Stimulated activated CD4-positive, alpha-beta T cell treated with anti-CD3 and anti-CD28 coated beads, Interleukin-15, amount 100 ng/mL, for 24 hours (primary cell): ENCODE measurements around the gene PRR20E.
"Not testable (repeated sequence)": the region's sequence is repeated elsewhere in the genome, so short reads cannot be mapped to it uniquely, and the experiment has no call there.

Experiments
- DNase-seq: peaks from one replicate; pipeline ENCODE4 v3.0.0-alpha.2; 2020

The PRR20E gene

DNA sequence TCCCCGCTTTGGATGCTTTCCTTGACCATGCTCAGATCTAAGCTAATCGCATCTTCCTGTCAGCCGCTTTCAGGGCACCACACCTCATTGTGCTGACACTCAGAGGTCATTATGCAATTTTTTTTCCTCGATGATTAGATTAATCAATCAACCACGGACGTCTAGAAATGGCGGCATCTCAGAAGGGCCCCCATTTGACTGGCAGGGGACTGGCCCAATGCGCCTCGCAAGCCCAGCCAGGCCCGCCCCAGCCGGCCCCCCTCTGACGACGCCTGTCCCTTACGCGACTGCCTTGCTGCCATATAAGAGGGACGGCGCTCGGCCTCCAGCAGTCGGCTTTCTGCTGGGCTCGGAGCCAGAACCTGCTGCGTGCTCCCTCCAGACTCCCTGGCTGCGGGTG lies at the start of gene PRR20E:
TSS of gene PRR20E (plus strand) at position 301 of the 400 bp plus-strand sequence. CDS start 387 bp downstream, outside the sequence.
- DNase-seq: not testable (repeated sequence)

DNA sequence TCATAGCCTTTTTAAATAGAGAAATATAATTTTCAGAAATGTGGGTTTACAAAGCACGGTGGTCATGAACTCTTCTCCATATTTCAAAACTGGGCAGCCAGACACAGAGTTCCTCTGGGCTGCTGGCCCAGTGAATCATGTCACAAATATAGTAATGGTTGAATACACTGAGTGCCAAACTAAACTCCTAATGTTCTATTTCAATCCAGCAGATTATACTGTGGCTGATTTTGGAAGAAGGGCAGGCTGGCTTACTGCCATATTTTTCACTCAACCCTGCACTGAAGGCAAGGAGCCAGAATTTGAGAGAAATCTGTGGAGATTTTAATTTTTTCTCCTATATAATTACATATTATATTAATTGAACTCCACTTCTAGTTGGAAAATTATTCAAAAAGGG lies 43.3 kb upstream of the PRR20E start:
- no peak for DNase-seq

DNA sequence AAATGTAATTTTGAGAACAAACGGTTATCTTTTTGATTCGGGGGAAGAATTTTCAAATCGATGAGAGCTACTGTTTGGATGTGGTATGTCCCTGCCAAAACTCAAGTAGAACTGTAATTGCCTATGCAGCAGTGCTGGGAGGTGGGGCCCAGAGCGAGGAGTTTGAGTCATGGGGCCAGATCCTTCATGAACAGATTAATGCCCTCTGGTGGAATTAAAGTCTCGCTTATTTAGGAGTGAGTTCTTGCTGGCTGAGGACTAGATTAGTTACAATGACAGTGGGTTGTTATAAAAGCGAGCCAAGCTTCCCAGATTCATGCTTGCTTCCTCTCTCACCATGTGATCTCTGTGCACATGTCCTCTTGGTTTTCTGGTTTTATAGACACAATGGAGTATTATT lies 38.1 kb upstream of the PRR20E start:
- DNase-seq: no peak

DNA sequence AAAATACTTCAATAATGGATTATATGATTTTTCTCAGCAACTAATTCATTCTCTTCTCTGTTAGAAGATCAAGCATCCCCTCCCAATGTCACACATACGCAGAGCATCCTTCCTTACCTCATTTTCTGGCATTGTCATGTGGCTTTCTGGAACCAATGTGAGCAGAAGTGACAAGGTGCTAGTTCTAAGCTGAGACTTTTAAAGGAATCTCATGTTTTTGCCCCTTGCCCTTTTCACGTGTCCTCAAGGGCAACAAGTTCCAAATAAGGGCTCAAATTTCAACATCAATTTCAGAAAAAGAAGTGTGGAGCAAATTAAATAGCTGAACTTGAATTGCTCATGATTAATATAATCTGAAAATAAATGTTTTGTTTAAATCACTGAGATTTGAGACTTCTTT lies 30.9 kb upstream of the PRR20E start:
- DNase-seq: no peak

DNA sequence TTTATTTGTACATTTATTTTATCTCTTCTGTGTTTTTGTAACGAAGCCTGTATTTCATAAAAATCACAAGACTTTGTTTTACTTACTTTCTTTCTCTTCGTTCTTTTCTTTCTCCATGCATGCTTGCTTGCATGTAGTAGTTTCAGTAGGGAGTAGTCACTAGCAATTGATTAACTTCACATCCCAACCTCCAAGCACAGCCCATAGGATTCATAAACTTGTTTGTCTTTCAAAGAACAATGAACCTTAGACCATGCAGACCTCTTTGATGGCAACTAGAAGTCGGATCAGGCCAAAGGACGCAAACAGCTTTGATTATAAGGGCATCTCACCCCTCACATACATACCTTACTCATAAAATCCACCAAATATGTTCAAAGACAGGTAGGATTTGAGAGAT lies 29.4 kb upstream of the PRR20E start:
- DNase-seq: no peak

DNA sequence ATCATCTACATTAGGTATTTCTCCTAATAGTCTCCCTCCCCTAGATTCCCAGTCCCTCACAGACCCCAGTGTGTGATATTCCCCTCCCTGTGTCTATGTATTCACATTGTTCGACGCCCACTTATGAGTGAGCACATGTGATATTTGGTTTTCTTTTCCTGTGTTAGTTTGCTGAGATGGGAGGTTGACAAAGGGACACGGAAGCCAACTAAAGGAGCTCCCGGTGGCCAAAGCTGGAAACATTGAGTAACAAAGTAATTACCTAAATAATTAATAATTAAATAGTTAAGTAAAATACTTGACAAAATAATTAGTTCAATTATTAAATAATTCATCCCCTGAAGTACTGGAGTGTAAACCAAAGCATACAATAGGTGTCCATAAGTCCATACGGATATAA lies 28.0 kb upstream of the PRR20E start:
- DNase-seq: no peak

DNA sequence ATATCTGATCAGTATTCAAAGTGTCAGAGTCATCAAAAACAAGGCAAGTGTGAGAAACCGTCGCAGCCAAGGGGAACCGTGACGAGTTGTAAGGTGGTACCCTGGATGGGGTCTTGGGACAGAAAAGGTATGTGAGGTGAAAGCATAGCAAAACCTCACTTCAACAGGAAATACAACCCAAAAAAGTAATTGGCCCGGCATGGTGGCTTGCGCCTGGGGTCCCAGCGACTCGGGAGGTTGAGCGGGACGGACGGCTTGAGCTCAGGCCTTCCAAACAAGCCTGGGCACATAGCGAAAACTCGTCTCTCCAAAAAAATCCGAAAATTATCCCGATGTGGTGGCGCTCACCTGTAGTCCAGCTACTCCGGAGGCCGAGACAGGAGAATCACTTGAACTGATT lies 27.2 kb upstream of the PRR20E start:
- DNase-seq: not testable (repeated sequence)

DNA sequence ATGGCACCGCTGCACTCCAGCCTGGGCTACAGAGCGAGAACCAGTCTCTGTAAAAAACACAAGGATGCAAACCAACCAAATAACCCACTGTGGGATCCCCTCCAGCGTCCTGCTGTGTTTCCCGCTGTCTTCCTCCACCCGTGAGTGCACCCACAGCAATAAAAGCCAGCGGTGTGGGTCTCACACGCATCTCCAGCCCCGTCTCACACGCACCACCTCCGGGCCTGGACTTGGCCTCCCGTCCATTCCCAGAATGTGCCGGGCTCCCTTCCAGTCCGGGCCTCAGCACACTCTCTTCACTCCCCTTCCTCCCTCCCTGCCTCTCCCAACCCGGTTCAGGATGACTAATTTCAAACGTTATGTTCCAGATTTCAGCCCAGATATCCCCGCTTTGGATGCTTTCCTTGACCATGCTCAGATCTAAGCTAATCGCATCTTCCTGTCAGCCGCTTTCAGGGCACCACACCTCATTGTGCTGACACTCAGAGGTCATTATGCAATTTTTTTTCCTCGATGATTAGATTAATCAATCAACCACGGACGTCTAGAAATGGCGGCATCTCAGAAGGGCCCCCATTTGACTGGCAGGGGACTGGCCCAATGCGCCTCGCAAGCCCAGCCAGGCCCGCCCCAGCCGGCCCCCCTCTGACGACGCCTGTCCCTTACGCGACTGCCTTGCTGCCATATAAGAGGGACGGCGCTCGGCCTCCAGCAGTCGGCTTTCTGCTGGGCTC lies 26.6 kb upstream of the PRR20E start, which contains the start of gene PRR20A:
TSS of gene PRR20A (plus strand) at position 684 of the 734 bp plus-strand sequence. CDS start 387 bp downstream, outside the sequence.
- DNase-seq: not testable (repeated sequence)

DNA sequence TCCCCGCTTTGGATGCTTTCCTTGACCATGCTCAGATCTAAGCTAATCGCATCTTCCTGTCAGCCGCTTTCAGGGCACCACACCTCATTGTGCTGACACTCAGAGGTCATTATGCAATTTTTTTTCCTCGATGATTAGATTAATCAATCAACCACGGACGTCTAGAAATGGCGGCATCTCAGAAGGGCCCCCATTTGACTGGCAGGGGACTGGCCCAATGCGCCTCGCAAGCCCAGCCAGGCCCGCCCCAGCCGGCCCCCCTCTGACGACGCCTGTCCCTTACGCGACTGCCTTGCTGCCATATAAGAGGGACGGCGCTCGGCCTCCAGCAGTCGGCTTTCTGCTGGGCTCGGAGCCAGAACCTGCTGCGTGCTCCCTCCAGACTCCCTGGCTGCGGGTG lies 19.8 kb upstream of the PRR20E start, which contains the start of gene PRR20B:
TSS of gene PRR20B (plus strand) at position 301 of the 400 bp plus-strand sequence. CDS start 387 bp downstream, outside the sequence.
- not testable (repeated sequence) for DNase-seq

DNA sequence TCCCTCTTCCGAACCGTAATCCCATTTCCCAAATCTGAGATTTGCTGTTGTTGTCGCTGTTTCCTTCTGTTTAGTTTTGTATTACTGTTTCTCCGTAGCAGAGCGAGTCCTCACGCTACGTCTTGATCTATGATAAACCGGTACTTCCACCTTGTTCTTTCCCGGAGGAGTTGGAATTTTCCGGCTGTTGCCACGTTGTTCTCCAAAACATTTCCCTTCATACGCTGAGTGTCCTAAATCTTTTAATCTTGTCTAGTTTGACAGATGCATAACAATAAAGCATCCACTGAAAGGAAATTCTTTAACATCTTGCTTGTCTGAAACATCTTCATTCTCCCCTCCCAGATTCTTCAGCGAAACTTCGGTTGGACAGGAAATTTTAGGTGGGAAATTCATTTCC lies 18.9 kb upstream of the PRR20E start:
- not testable (repeated sequence) for DNase-seq

DNA sequence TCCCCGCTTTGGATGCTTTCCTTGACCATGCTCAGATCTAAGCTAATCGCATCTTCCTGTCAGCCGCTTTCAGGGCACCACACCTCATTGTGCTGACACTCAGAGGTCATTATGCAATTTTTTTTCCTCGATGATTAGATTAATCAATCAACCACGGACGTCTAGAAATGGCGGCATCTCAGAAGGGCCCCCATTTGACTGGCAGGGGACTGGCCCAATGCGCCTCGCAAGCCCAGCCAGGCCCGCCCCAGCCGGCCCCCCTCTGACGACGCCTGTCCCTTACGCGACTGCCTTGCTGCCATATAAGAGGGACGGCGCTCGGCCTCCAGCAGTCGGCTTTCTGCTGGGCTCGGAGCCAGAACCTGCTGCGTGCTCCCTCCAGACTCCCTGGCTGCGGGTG lies 13.2 kb upstream of the PRR20E start, which contains the start of gene PRR20C:
TSS of gene PRR20C (plus strand) at position 301 of the 400 bp plus-strand sequence. CDS start 387 bp downstream, outside the sequence.
- DNase-seq: not testable (repeated sequence)

DNA sequence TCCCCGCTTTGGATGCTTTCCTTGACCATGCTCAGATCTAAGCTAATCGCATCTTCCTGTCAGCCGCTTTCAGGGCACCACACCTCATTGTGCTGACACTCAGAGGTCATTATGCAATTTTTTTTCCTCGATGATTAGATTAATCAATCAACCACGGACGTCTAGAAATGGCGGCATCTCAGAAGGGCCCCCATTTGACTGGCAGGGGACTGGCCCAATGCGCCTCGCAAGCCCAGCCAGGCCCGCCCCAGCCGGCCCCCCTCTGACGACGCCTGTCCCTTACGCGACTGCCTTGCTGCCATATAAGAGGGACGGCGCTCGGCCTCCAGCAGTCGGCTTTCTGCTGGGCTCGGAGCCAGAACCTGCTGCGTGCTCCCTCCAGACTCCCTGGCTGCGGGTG lies 6.7 kb upstream of the PRR20E start, which contains the start of gene PRR20D:
TSS of gene PRR20D (plus strand) at position 301 of the 400 bp plus-strand sequence. CDS start 387 bp downstream, outside the sequence.
- DNase-seq: not testable (repeated sequence)

DNA sequence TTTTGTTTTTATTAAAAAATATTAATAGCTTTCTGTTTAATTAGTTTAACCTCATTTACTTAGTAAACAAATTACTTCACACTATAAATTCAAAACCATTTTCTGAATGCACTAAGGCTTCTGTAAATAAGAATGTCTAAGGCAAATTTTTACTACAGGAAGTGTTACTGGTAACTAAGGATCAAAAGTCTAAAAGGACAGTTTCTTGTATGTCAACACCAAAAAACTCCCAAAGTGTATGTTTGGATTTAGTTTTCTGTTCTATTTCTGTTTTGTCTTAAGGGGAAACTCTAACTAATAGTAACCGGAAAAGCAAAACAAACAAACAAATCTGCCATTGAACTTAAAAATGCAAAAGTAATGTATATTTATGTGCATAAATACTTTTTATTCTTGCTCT lies 24.7 kb downstream of the PRR20E start:
- no peak for DNase-seq

DNA sequence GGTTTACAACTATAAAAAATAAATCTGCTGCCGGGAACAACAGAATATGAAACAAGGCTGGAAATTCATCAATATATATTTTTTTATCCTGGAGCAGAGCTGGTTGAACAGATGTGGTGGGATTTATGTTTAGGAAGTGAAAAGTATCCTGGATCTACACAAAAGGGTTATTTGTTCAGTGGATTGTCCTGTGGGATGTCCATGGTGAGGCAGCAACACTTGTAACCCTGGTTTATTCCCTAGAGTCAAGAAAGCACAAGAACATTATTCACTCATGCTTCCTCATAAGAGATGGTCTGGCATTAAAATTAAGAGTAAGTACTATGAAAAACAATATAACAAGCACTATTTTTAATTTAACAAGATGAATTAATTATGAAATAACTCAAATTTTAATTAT lies 46.0 kb downstream of the PRR20E start:
- no peak for DNase-seq
